ENCODE measurements around the gene CENPU.

DNA sequence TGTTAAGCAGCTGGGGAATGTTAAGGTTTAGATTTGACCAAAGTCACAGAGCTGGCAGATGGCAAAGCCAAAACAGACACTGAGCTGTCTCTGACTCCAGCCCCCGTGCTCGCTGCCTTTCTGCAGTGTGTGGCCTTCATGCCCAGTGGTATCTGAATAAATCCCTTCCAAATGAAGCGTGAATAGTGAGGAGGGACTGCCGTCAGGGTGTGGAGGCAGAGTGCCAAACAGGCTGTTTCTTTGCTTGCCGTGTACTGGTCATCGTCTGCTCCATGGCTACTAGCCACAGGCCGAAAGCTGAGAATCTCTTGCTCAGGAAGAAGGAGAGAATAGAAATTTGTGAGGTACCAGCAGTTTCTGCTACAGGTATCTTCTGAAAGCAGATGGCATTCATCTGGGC lies 64.6 kb downstream of the CENPU start:
- TF ChIP-seq SUPT20H (IDR thresholded peaks at IDR 0.05; ENCODE audit: borderline replicate concordance, control insufficient read depth, low read depth, low read length) (no peak), POLR2A (IDR thresholded peaks at IDR 0.05; ENCODE audit: low read depth, low read length) (no peak), NR2C2 (IDR thresholded peaks at IDR 0.05; ENCODE audit: borderline replicate concordance, control insufficient read depth, insufficient read length, low read depth) (no peak), EZH2 (IDR thresholded peaks at IDR 0.05; ENCODE audit: borderline replicate concordance, control insufficient read depth, low read depth, low read length) (no peak), TCF12 (IDR thresholded peaks at IDR 0.05; ENCODE audit: low read depth, low read length) (no peak), ETV6 (conservative IDR thresholded peaks at IDR 0.05 in 1 of 2, IDR thresholded peaks at IDR 0.05 in 1 of 2; ENCODE audit: borderline replicate concordance in 1 of 2, low read depth in 1 of 2) (no peak)
